Esophagus mucosa (tissue), 1 donor: ENCODE results near the gene PGM2L1. TPM values are rescaled to one million over a fixed set of nuclear protein-coding genes. Genes with fewer than 3 reads are reported as not detected.

ENCODE experiments used
- ATAC-seq: fragments of 200-7000 bp; cut with Tn5 transposase; one replicate; pipeline ENCODE4 v1.9.1; 2020
- total RNA-seq: library from RNA; stranded (reverse); gene quantifications from one replicate; pipeline ENCODE4 v1.2.4, GENCODE V29; 2023
- donor health status: DM: yes; HTN: yes; CAD: no.

PGM2L1 gene
- total RNA-seq, 1 donor from 2014 or later: 1.1 TPM

GRCh38 chr11:74288911-74289310, 109.3 kb downstream of the PGM2L1 start:
- no peak for ATAC-seq

GRCh38 chr11:74288161-74288560, 110.1 kb downstream of the PGM2L1 start:
- no peak for ATAC-seq

GRCh38 chr11:74284466-74284865, 113.8 kb downstream of the PGM2L1 start:
- no peak for ATAC-seq

- no peak for ATAC-seq
These were observed 114.6 kb downstream of the PGM2L1 start for GRCh38 chr11:74283580-74284180.

GRCh38 chr11:74282914-74283371, 115.3 kb downstream of the PGM2L1 start:
- ATAC-seq: no peak

- ATAC-seq: no peak
These were observed 115.8 kb downstream of the PGM2L1 start for GRCh38 chr11:74282421-74282820.

- no peak for ATAC-seq
These were observed 117.7 kb downstream of the PGM2L1 start for GRCh38 chr11:74280494-74280893.

Other genes starting within 250 kb of the PGM2L1 start
- 12.4 TPM for gene C2CD3, start 227.4 kb downstream of the PGM2L1 start, total RNA-seq
- 38.7 TPM for gene PPME1, start 227.1 kb downstream of the PGM2L1 start, total RNA-seq
- gene P4HA3, start 86.8 kb downstream of the PGM2L1 start, total RNA-seq: 0.20 TPM
- 2.5 TPM for gene KCNE3, start 69.1 kb upstream of the PGM2L1 start, total RNA-seq
- 2.4 TPM for gene LIPT2, start 95.3 kb upstream of the PGM2L1 start, total RNA-seq
- gene POLD3, start 194.1 kb upstream of the PGM2L1 start, total RNA-seq: 13.5 TPM